Mesenchymal stem cell (in vitro differentiated cells and primary cell): ENCODE data around the gene PLXNB2.

Source experiments
- DNase-seq: peaks from one replicate; pipeline ENCODE4 v3.0.0-alpha.2; 2013
- H2AFZ ChIP-seq: one replicate; pipeline ENCODE4 v1.6.1; 2013; ENCODE audit warnings: low read depth, mild to moderate bottlenecking, control low read depth, inconsistent platforms, low read length, moderate library complexity
- H2AK5ac ChIP-seq: 2 replicates; pipeline ENCODE4 v1.6.1; 2013; ENCODE audit warnings: low read length, moderate library complexity, mild to moderate bottlenecking, inconsistent platforms; ENCODE audit not compliant: severe bottlenecking
- H2BK120ac ChIP-seq: one replicate; pipeline ENCODE4 v1.6.1; 2013; ENCODE audit warnings: low read depth, mild to moderate bottlenecking, inconsistent platforms, low read length, moderate library complexity
- H2BK12ac ChIP-seq, 2 experiments: one replicate each; pipeline ENCODE4 v1.6.1; 2013; ENCODE audit warnings: inconsistent platforms in 2 of 2, low read length in 2 of 2, mild to moderate bottlenecking in 2 of 2, moderate library complexity in 2 of 2, control low read depth in 1 of 2
- H2BK15ac ChIP-seq: one replicate; pipeline ENCODE4 v1.6.1; 2013; ENCODE audit warnings: mild to moderate bottlenecking, low read depth, inconsistent platforms; ENCODE audit not compliant: poor library complexity, severe bottlenecking
- H2BK5ac ChIP-seq: 2 replicates; pipeline ENCODE4 v1.6.1; 2013; ENCODE audit warnings: low read depth, mild to moderate bottlenecking, low read length, control low read depth, inconsistent platforms; ENCODE audit not compliant: poor library complexity, severe bottlenecking
- H3K14ac ChIP-seq, 2 experiments: one replicate each; pipeline ENCODE4 v1.6.1; 2013; ENCODE audit warnings: inconsistent platforms in 2 of 2, low read length in 2 of 2, control low read depth in 1 of 2, mild to moderate bottlenecking in 1 of 2, moderate library complexity in 1 of 2
- H3K18ac ChIP-seq, 2 experiments: one replicate each; pipeline ENCODE4 v1.6.1; 2013; ENCODE audit warnings: inconsistent platforms in 2 of 2, low read length in 2 of 2, control low read depth in 1 of 2, low read depth in 1 of 2, mild to moderate bottlenecking in 1 of 2
- H3K23ac ChIP-seq, 2 experiments: one replicate each; pipeline ENCODE4 v1.6.1; 2013; ENCODE audit warnings: inconsistent platforms in 2 of 2, low read length in 2 of 2, mild to moderate bottlenecking in 2 of 2, moderate library complexity in 2 of 2, control low read depth in 1 of 2
- H3K27ac ChIP-seq: 2 replicates; pipeline ENCODE4 v1.5.1; 2013; ENCODE audit warnings: mild to moderate bottlenecking, moderate library complexity, low read length, control low read depth, inconsistent platforms; ENCODE audit not compliant: poor library complexity, severe bottlenecking
- H3K27me3 ChIP-seq, 2 experiments: 2 replicates each; pipeline versions ENCODE4 v1.6.1 to v1.7.0; 2013; ENCODE audit warnings: low read length in 2 of 2, mild to moderate bottlenecking in 2 of 2, moderate library complexity in 2 of 2, control low read depth in 1 of 2, inconsistent platforms in 1 of 2; ENCODE audit not compliant: control insufficient read depth in 1 of 2, insufficient read depth in 1 of 2
- H3K36me3 ChIP-seq, 2 experiments: 2 replicates each; pipeline versions ENCODE4 v1.6.1 to v1.7.0; 2013; ENCODE audit warnings: low read length in 2 of 2, control low read depth in 1 of 2, inconsistent platforms in 1 of 2, low read depth in 1 of 2, mild to moderate bottlenecking in 1 of 2; ENCODE audit not compliant: insufficient read depth in 2 of 2, control insufficient read depth in 1 of 2
- H3K4ac ChIP-seq, 2 experiments: one replicate each; pipeline ENCODE4 v1.6.1; 2013; ENCODE audit warnings: inconsistent platforms in 2 of 2, low read length in 2 of 2, mild to moderate bottlenecking in 2 of 2, moderate library complexity in 2 of 2, control low read depth in 1 of 2, low read depth in 1 of 2
- H3K4me1 ChIP-seq: 2 replicates; pipeline ENCODE4 v1.6.1; 2013; ENCODE audit warnings: low read depth, low read length, control low read depth; ENCODE audit not compliant: control insufficient read depth, insufficient read depth
- H3K4me2 ChIP-seq: 2 replicates; pipeline ENCODE4 v1.6.1; 2013; ENCODE audit warnings: low read length, mild to moderate bottlenecking, inconsistent platforms; ENCODE audit not compliant: poor library complexity, severe bottlenecking
- H3K4me3 ChIP-seq, 2 experiments: 2 replicates each; pipeline versions ENCODE4 v1.5.1 to v1.7.0; 2013; ENCODE audit warnings: low read length in 2 of 2, mild to moderate bottlenecking in 2 of 2, control low read depth in 1 of 2, low read depth in 1 of 2; ENCODE audit not compliant: insufficient read depth in 1 of 2
- H3K79me1 ChIP-seq: replicated peaks from 2 replicates; pipeline ENCODE4 v1.6.1; 2013; ENCODE audit warnings: mild to moderate bottlenecking, control low read depth, low read length, inconsistent platforms; ENCODE audit not compliant: poor library complexity, severe bottlenecking
- H3K9ac ChIP-seq: 2 replicates; pipeline ENCODE4 v1.7.0; 2013; ENCODE audit warnings: mild to moderate bottlenecking, low read length, moderate library complexity
- H3K9me3 ChIP-seq: 2 replicates; pipeline ENCODE4 v1.7.0; 2013; ENCODE audit warnings: mild to moderate bottlenecking, low read length; ENCODE audit not compliant: control insufficient read depth
- H4K8ac ChIP-seq: one replicate; pipeline ENCODE4 v1.6.1; 2013; ENCODE audit warnings: inconsistent platforms, mild to moderate bottlenecking, low read length, moderate library complexity
- H4K91ac ChIP-seq: one replicate; pipeline ENCODE4 v1.6.1; 2013; ENCODE audit warnings: mild to moderate bottlenecking, low read length, inconsistent platforms
- WGBS: methylation state at CpG from one replicate; pipeline ENCODE4 v1.1.7; 2013; ENCODE audit warnings: mixed read lengths; 5-methylcytosine and 5-hydroxymethylcytosine counted together

Gene PLXNB2

DNA sequence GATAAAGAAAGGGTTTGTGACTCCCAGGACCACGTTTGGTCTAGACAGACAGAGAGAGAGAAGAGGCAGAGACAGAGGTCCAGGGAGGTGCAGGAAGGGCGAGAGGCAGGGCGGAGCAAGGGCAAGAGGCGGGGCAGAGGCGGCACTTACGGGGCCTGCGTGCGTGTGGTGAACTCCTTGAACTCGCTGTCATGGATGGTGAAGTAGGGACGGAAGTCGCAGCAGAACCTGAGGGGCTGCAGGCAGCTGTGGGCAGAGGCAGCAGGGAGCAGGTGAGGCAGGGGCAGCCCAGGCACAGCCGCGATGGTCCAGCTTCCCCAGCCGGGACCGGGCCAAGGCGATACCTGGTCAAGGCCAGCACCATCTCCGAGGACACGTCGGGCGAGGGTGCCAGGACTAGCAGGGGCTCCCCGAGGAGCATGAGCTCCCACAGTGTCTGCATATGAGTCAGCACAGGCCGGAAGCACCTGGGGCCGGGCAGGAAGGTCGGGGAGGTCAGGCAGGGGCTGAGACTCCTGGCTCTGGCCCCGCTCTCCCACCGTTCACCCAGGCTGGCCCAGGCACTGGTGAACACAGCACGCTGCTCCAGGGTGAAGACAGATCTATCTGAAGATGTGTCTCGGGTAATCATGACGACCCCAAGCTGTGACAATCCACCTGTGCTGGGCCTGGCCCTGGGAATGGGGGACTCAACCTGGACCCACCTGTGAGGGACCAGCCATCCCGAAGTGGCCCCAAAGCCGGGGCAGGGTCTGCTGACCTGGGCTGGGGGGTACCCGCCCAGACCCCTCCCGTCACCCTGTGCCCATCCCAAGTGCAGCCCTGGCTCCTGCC, 7.2 kb upstream of the PLXNB2 start:
- DNase-seq: no peak
- Histone ChIP-seq H3K4me3 (no peak overlapping the region), H3K36me3 (peaks cover 0 to 18% of the 10 kb centered on the region in 2 experiments), H3K9ac (no peak overlapping the region), H3K23ac (peak overlapping the region in 1 of 2 experiments; percentile 11), H2BK15ac (no peak overlapping the region), H3K4me2 (no peak overlapping the region), H2AK5ac (peak overlapping the region; percentile 2), H3K4me1 (peaks cover 19% of the 10 kb centered on the region), H3K4ac (no peak overlapping the region), H3K27ac (no peak overlapping the region), H2BK12ac (no peak overlapping the region), H3K79me1 (no peaks in the 10 kb centered on the region), H2BK5ac (no peak overlapping the region), H4K8ac (peak overlapping the region; percentile 71), H2BK120ac (no peak overlapping the region), H3K14ac (peak overlapping the region in 1 of 2 experiments; percentile 19), H4K91ac (peak overlapping the region; percentile 91), H3K18ac (no peak overlapping the region), H3K27me3 (no peaks in the 10 kb centered on the region), H2AFZ (no peak overlapping the region), H3K9me3 (no peaks in the 10 kb centered on the region)
- 65% methylated on average over 33 of the region's 33 CpGs for WGBS

DNA sequence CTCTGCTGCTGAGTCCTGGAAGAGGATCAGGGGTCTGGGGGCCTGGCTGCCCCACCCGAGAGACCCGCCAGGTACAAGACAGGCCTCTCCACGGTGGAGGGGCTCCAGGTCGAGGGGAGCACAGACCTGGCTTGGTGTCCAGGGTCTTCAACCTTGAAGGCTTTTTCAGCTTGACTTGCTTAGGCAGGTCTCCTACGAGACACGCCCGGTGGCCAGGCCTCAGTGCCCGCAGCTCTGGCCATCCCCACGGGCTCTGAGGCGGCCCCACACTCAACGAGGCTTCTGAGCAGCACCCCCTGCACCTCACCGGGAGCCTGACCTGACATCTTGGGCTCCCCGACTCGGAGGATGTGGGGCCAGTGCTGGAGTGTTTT, 6.6 kb upstream of the PLXNB2 start:
- DNase-seq: no peak

DNA sequence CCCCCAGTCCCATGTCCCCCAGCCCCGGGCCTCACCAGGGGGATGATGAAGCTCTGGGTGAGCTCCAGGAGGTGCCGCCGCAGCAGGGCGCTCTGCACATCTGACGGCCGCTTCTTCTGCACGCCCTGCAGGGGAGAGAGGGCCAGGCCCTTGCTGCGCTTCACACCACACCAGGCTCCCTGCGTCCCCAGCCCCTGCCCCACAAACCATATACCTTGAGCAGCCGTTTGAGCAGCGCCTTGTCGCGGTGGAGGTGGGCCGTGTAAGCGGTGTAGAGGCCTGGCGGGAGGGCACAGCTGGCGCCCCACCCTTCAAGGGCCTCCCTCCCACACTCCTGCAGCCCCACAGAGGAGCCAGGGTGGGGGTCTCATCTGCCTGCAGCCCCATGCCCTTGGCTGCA, 6.2 kb upstream of the PLXNB2 start:
- no peak overlapping the region for H2AFZ ChIP-seq
- H3K18ac ChIP-seq: no peak overlapping the region
- H3K9ac ChIP-seq: no peak overlapping the region
- no peak for DNase-seq
- H3K4me1 ChIP-seq: peaks cover 26% of the 10 kb centered on the region
- H2BK12ac ChIP-seq: no peak overlapping the region
- H3K27ac ChIP-seq: no peak overlapping the region
- no peak overlapping the region for H4K8ac ChIP-seq
- H2BK120ac ChIP-seq: no peak overlapping the region
- 93% methylated on average over 16 of the region's 17 CpGs for WGBS
- H4K91ac ChIP-seq: no peak overlapping the region
- no peak overlapping the region for H3K4me2 ChIP-seq
- no peaks in the 10 kb centered on the region for H3K27me3 ChIP-seq
- peaks cover 0 to 16% of the 10 kb centered on the region in 2 experiments for H3K36me3 ChIP-seq
- H3K4ac ChIP-seq: no peak overlapping the region
- H3K23ac ChIP-seq: no peak overlapping the region
- no peak overlapping the region for H2BK5ac ChIP-seq
- H3K14ac ChIP-seq: no peak overlapping the region
- H2AK5ac ChIP-seq: no peak overlapping the region
- no peak overlapping the region for H3K4me3 ChIP-seq
- no peaks in the 10 kb centered on the region for H3K9me3 ChIP-seq
- H2BK15ac ChIP-seq: no peak overlapping the region
- H3K79me1 ChIP-seq: no peaks in the 10 kb centered on the region

More for the DNA sequence above, 6.6 kb upstream of the PLXNB2 start:
- H3K4me1 ChIP-seq: peaks cover 22% of the 10 kb centered on the region
- H3K9me3 ChIP-seq: no peaks in the 10 kb centered on the region
- no peak overlapping the region for H4K91ac ChIP-seq
- no peak overlapping the region for H2AFZ ChIP-seq
- H3K4ac ChIP-seq: no peak overlapping the region
- H3K27ac ChIP-seq: no peak overlapping the region
- H2AK5ac ChIP-seq: peak overlapping the region; percentile 2
- WGBS: 87% methylated on average over 14 of the region's 14 CpGs
- H4K8ac ChIP-seq: peak overlapping the region; percentile 7
- no peak overlapping the region for H3K18ac ChIP-seq
- H2BK15ac ChIP-seq: no peak overlapping the region
- H3K36me3 ChIP-seq: peaks cover 0 to 16% of the 10 kb centered on the region in 2 experiments
- no peak overlapping the region for H3K9ac ChIP-seq
- H2BK12ac ChIP-seq: no peak overlapping the region
- H3K4me2 ChIP-seq: no peak overlapping the region
- H3K79me1 ChIP-seq: no peaks in the 10 kb centered on the region
- no peak overlapping the region for H2BK120ac ChIP-seq
- H3K4me3 ChIP-seq: no peak overlapping the region
- no peaks in the 10 kb centered on the region for H3K27me3 ChIP-seq
- H3K23ac ChIP-seq: no peak overlapping the region
- H3K14ac ChIP-seq: peak overlapping the region in 1 of 2 experiments; percentile 19
- H2BK5ac ChIP-seq: no peak overlapping the region

DNA sequence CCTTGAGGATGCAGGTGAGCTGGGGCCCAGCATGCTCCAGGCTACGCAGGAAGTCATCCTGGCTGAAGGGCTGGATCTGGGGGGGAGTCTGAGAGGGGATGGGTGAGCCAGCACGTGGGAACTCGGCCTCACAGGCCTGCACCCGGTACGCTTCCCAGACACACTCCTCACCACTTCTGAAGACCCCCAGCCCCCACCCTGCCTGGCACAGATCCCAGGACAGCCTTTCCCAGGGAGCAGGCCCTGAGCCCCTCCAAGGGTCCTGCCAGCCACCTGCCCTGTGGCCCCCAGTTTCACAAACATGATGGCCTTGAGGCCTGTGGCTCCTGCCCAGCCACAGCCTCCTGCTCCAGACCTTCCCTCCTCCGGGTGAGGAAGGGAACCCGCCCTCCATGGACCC, 5.6 kb upstream of the PLXNB2 start:
- Histone ChIP-seq H3K4me2 (no peak overlapping the region), H2AFZ (no peak overlapping the region), H3K4ac (no peak overlapping the region), H2BK5ac (no peak overlapping the region), H3K79me1 (no peaks in the 10 kb centered on the region), H3K27ac (no peak overlapping the region), H4K91ac (no peak overlapping the region), H3K4me3 (peak overlapping the region in 1 of 2 experiments; percentile 15), H3K4me1 (peaks cover 32% of the 10 kb centered on the region), H2BK12ac (no peak overlapping the region), H3K9ac (no peak overlapping the region), H3K23ac (no peak overlapping the region), H2BK15ac (no peak overlapping the region), H3K18ac (no peak overlapping the region), H3K9me3 (no peaks in the 10 kb centered on the region), H3K14ac (no peak overlapping the region), H4K8ac (no peak overlapping the region), H2AK5ac (no peak overlapping the region), H2BK120ac (no peak overlapping the region), H3K36me3 (peaks cover 0 to 16% of the 10 kb centered on the region in 2 experiments), H3K27me3 (no peaks in the 10 kb centered on the region)
- WGBS: 87% methylated on average over 6 of the region's 7 CpGs
- no peak for DNase-seq
